ENCODE data around the gene NF2. TPM values are rescaled to one million over a fixed set of nuclear protein-coding genes. Genes with fewer than 3 reads are reported as not detected.

Gene NF2
- total and polyA plus RNA-seq, 9 donors, result 6.8 to 51.3 (median 30.6) TPM

DNA sequence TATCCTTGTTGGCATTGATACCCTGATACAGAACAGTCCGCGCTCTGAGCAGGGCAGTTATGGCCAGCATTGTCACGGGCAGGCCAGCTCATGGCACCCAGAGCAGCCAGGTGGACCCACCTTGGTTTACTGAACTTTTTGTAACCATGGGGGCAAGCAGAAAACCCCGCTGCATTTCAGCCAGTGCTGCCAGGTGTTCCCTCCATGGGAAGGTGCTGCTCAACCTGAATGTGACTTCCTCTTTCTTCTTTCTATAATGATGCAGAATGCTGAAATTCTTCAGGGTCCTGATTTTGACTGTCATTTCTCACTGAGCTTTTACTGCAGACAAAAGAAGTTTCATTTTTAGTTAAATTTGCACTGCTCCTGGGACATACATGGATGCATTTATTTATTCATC, 80.8 kb downstream of the NF2 start:
- no peaks in the 10 kb centered on the region for H3K9me3 ChIP-seq
- no peak for DNase-seq
- TF ChIP-seq, protein P1, sequence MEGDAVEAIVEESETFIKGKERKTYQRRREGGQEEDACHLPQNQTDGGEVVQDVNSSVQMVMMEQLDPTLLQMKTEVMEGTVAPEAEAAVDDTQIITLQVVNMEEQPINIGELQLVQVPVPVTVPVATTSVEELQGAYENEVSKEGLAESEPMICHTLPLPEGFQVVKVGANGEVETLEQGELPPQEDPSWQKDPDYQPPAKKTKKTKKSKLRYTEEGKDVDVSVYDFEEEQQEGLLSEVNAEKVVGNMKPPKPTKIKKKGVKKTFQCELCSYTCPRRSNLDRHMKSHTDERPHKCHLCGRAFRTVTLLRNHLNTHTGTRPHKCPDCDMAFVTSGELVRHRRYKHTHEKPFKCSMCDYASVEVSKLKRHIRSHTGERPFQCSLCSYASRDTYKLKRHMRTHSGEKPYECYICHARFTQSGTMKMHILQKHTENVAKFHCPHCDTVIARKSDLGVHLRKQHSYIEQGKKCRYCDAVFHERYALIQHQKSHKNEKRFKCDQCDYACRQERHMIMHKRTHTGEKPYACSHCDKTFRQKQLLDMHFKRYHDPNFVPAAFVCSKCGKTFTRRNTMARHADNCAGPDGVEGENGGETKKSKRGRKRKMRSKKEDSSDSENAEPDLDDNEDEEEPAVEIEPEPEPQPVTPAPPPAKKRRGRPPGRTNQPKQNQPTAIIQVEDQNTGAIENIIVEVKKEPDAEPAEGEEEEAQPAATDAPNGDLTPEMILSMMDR (IDR thresholded peaks at IDR 0.05), result no peak
- TF ChIP-seq POLR2A (IDR thresholded peaks at IDR 0.05) (no peak), EP300 (IDR thresholded peaks at IDR 0.05) (no peak)
- H3K36me3 ChIP-seq, result no peaks in the 10 kb centered on the region
- 94 to 97% (median 95%) methylated on average over 4 of the region's 4 CpGs for WGBS, 3 donors
- H3K4me1 ChIP-seq (ENCODE audit: insufficient read depth), result no peaks in the 10 kb centered on the region
- no peaks in the 10 kb centered on the region for H3K27me3 ChIP-seq
- H3K27ac ChIP-seq, result no peak overlapping the region
- no peak overlapping the region for H3K4me3 ChIP-seq
- intact Hi-C loops (cut with DNase I), result no loop called here

DNA sequence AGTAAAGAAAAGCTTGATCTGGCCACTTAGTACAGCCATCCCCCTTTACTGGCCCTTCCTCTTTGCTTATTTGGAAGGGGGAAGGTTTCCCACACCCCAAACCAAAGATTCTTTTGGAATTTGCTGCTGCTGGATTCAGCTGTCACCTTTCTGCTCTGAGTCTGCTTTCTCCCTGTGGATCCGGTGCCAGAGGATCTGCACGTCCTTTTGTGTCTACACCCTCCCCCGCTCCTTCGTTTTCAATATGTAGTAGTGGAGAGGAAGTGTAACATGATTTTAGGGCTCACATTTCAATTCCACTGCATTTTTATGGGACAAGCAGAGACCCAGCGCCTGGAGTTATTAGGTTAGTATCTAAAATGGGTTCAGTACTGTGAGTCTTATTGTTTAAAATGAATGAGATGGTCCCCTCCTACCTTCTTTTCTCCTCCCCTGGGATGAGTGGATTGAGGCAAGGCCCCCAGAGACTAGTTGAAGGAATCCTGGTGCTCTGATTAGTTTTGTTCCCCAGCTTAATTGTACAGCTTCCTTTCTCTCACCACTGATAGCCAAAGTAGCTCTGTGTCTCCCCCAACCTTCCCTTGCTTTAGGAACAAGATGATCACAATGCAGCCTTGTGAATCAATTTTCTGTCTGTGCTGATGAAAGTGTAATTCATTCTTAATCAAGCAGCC, 85.9 kb downstream of the NF2 start:
- H3K9me3 ChIP-seq, result no peaks in the 10 kb centered on the region
- H3K27ac ChIP-seq, result no peak overlapping the region
- WGBS, 3 donors, result 35 to 40% (median 37%) methylated on average over 5 of the region's 5 CpGs
- H3K4me1 ChIP-seq (ENCODE audit: insufficient read depth), result peaks cover 11% of the 10 kb centered on the region
- H3K27me3 ChIP-seq, result no peaks in the 10 kb centered on the region
- no peaks in the 10 kb centered on the region for H3K36me3 ChIP-seq
- intact Hi-C loops (cut with DNase I), result no loop called here
- no peak for DNase-seq
- TF ChIP-seq POLR2A (IDR thresholded peaks at IDR 0.05) (no peak), EP300 (IDR thresholded peaks at IDR 0.05) (no peak)
- TF ChIP-seq, protein P1 (IDR thresholded peaks at IDR 0.05), result no peak
- no peak overlapping the region for H3K4me3 ChIP-seq

DNA sequence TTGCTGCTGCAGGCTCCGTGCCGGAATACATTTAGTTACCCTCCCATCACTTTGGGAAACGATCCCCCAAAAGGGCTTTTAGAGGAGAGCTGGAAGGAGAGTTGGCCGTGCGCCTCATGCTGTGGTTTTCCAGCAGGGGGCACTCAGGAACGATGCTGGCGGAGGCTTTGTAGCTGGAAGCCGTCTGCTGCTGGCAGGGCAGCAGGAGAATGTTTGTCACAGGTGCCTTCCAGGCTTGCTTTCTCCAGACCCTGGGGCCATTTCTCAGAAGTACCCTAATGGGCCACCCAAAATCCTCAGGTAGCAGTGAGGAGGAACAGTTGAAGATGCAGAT, 86.4 kb downstream of the NF2 start:
- 31 to 39% (median 38%) methylated on average over 8 of the region's 8 CpGs for WGBS, 3 donors
- intact Hi-C loops (cut with DNase I), result loop anchor here in 3 of 4 donors (5.0 to 10.0 kb wide), 3 partner anchors 312 to 395 kb away; partner anchors contain the start of gene HORMAD2 (in 1 of the 3)
- H3K4me3 ChIP-seq, result no peak overlapping the region
- DNase-seq, result peak; percentile 39 to 64 (median 62)
- peaks cover 11% of the 10 kb centered on the region for H3K4me1 ChIP-seq (ENCODE audit: insufficient read depth)
- no peaks in the 10 kb centered on the region for H3K36me3 ChIP-seq
- no peaks in the 10 kb centered on the region for H3K9me3 ChIP-seq
- no peak overlapping the region for H3K27ac ChIP-seq
- TF ChIP-seq, protein P1 (IDR thresholded peaks at IDR 0.05), result peak; percentile 11 to 41 (median 30)
- TF ChIP-seq EP300 (IDR thresholded peaks at IDR 0.05), result no peak
- no peaks in the 10 kb centered on the region for H3K27me3 ChIP-seq

DNA sequence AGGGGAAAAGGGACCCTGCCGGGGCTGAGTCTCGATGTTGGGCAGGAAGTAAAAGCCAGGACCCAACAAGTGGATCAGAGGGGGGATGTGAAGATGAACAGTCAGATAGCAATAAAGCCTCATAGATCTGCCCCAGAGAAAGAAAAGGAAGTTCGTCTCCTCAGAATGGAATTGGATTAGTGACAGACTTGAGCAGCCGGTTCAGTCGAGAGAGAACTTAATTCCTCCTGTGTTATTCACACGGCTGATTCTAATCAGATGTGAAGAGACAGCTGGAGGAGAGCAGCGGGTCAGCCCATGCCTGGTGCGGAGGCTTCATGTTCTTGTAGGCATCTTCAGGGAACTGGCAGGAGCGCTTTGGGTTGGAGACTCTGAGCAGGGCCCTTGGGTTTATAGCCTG, 87.0 kb downstream of the NF2 start:
- no peaks in the 10 kb centered on the region for H3K36me3 ChIP-seq
- no peak overlapping the region for H3K27ac ChIP-seq
- 81 to 85% (median 83%) methylated on average over 9 of the region's 9 CpGs for WGBS, 3 donors

More for the DNA sequence above, 87.0 kb downstream of the NF2 start:
- no peak for DNase-seq
- intact Hi-C loops (cut with DNase I), result loop anchor here in 3 of 4 donors (5.0 to 10.0 kb wide), 3 partner anchors 312 to 394 kb away; partner anchors contain the start of gene HORMAD2 (in 1 of the 3)
- Histone ChIP-seq H3K4me1 (ENCODE audit: insufficient read depth) (peaks cover 11% of the 10 kb centered on the region), H3K27me3 (no peaks in the 10 kb centered on the region), H3K9me3 (no peaks in the 10 kb centered on the region), H3K4me3 (no peak overlapping the region)
- TF ChIP-seq POLR2A (IDR thresholded peaks at IDR 0.05) (no peak), EP300 (IDR thresholded peaks at IDR 0.05) (no peak)
- TF ChIP-seq, protein P1 (IDR thresholded peaks at IDR 0.05), result no peak

Data from ovary (tissue), 9 donors.